HepG2 (cell line): ENCODE measurements around the gene ASIC3. TPM values are rescaled to one million over a fixed set of nuclear protein-coding genes. Genes with fewer than 3 reads are reported as not detected.

Source experiments
- ATF7-NPFF ChIP-seq: sonication (generic); formaldehyde crosslinking; IDR thresholded peaks from 2 replicates; pipeline ENCODE4 v1.8.1; 2023; ENCODE audit warnings: mild to moderate bottlenecking, low read depth, missing genetic modification reagents, moderate library complexity
- BRF2 ChIP-seq: sonication (generic); formaldehyde crosslinking; IDR thresholded peaks from 2 replicates; pipeline ENCODE4 v1.8.1; 2022; ENCODE audit warnings: mild to moderate bottlenecking, missing genetic modification reagents
- GMEB1 ChIP-seq: sonication (generic); formaldehyde crosslinking; IDR thresholded peaks from 2 replicates; pipeline ENCODE4 v1.5.1; 2020; ENCODE audit warnings: missing genetic modification reagents, mild to moderate bottlenecking, borderline replicate concordance
- HMGA1 ChIP-seq: sonication (generic); formaldehyde crosslinking; conservative IDR thresholded peaks from 2 replicates; pipeline ENCODE4 v1.4.0; 2020; ENCODE audit warnings: missing genetic modification reagents
- KDM4B ChIP-seq: sonication (generic); formaldehyde crosslinking; IDR thresholded peaks from 2 replicates; pipeline ENCODE4 v1.4.0; 2020; ENCODE audit warnings: missing genetic modification reagents
- MXD4 ChIP-seq: IDR thresholded peaks from 2 replicates; pipeline ENCODE4 v1.6.1; 2016; ENCODE audit warnings: mild to moderate bottlenecking, missing biosample characterization, missing genetic modification reagents
- NR0B2 ChIP-seq: sonication (generic); formaldehyde crosslinking; IDR thresholded peaks from 2 replicates; pipeline ENCODE4 v1.4.0; 2020; ENCODE audit warnings: mild to moderate bottlenecking, missing genetic modification reagents
- SPEN ChIP-seq: sonication (generic); formaldehyde crosslinking; IDR thresholded peaks from 2 replicates; pipeline ENCODE4 v1.5.1; 2020; ENCODE audit warnings: low read depth, mild to moderate bottlenecking, missing genetic modification reagents
- STAT6 ChIP-seq: sonication (generic); formaldehyde crosslinking; IDR thresholded peaks from 2 replicates; pipeline ENCODE4 v1.4.0; 2020; ENCODE audit warnings: missing genetic modification reagents, mild to moderate bottlenecking, borderline replicate concordance
- ZBTB1 ChIP-seq: sonication (generic); formaldehyde crosslinking; IDR thresholded peaks from 2 replicates; pipeline ENCODE4 v1.4.0; 2020; ENCODE audit warnings: missing genetic modification reagents, borderline replicate concordance
- ZBTB34 ChIP-seq: sonication (generic); formaldehyde crosslinking; IDR thresholded peaks from 2 replicates; pipeline ENCODE4 v1.8.0; 2022; ENCODE audit warnings: mild to moderate bottlenecking, missing genetic modification reagents
- ZNF576 ChIP-seq: sonication (generic); formaldehyde crosslinking; IDR thresholded peaks from 2 replicates; pipeline ENCODE4 v1.4.0; 2020; ENCODE audit warnings: mild to moderate bottlenecking, missing genetic modification reagents
- ZNF704 ChIP-seq: sonication (generic); formaldehyde crosslinking; IDR thresholded peaks from 2 replicates; pipeline ENCODE4 v1.8.1; 2023; ENCODE audit warnings: mild to moderate bottlenecking, inconsistent platforms, moderate library complexity, missing genetic modification reagents, borderline replicate concordance
- polyA plus RNA-seq, 8 experiments: library from polyadenylated mRNA; depleted of rRNA in 3 of 8; stranded (reverse) in 7 of 8; unstranded in 1 of 8; fragments of >200 nt; fragmentation: Illumina TruSeq in 4 of 8; extraction: Trizol in 4 of 8; gene quantifications; 2 replicates each; pipeline versions ENCODE4 v1.2.1 to v1.2.3, GENCODE V29; 2011 to 2016; ENCODE audit warnings: low read depth in 4 of 8, missing spikeins in 1 of 8, mixed read lengths in 1 of 8; ENCODE audit not compliant: insufficient read depth in 1 of 8
- total RNA-seq, 5 experiments: library from RNA; depleted of rRNA; stranded (reverse); fragments of >200 nt; fragmentation: Illumina TruSeq; extraction: Trizol; gene quantifications; 2 replicates each; pipeline ENCODE4 v1.2.3, GENCODE V29; 2016; ENCODE audit warnings: low read depth in 1 of 5

The ASIC3 gene
- total and polyA plus RNA-seq, 2 of the 13 experiments (the other 11 are each of a cell fraction or from before 2014, with no cell fraction given): 0.51 TPM; not detected in 1

GRCh38 chr7:151079199-151079910, 31.0 kb downstream of the ASIC3 start (continued):
- TF ChIP-seq ZNF576: 0 out of 2 replicates have a peak, but pooled peaks have one; percentile 24
- TF ChIP-seq ZNF704: no peak
- TF ChIP-seq STAT6 (CRISPR knock-in tag): no peak
- no peak for TF ChIP-seq ZBTB1
- no peak for TF ChIP-seq HMGA1 (CRISPR knock-in tag)
- no peak for TF ChIP-seq GMEB1 (CRISPR knock-in tag)
- no peak for TF ChIP-seq MXD4
- no peak for TF ChIP-seq KDM4B (CRISPR knock-in tag)
- TF ChIP-seq ATF7-NPFF: 0 out of 2 replicates have a peak, but pooled peaks have one; percentile 3
- TF ChIP-seq SPEN (CRISPR knock-in tag): no peak
- no peak for TF ChIP-seq BRF2 (CRISPR knock-in tag)
- no peak for TF ChIP-seq ZBTB34 (CRISPR knock-in tag)
- 0 out of 2 replicates have a peak, but pooled peaks have one; percentile 33 for TF ChIP-seq NR0B2
